DND-41 (cell line): Measurements from ENCODE around the gene CD22.

ENCODE experiments used
- CTCF ChIP-seq: IDR thresholded peaks from 2 replicates; pipeline ENCODE4 v1.5.1; 2012; ENCODE audit warnings: borderline replicate concordance, low read length, moderate library complexity, mild to moderate bottlenecking; ENCODE audit not compliant: poor library complexity, severe bottlenecking; ENCODE audit errors: extremely low read depth
- EZH2 ChIP-seq: IDR thresholded peaks from 3 replicates; pipeline ENCODE4 v1.6.1; 2012; ENCODE audit warnings: borderline replicate concordance, low read depth, mild to moderate bottlenecking, moderate library complexity, low read length, inconsistent platforms; ENCODE audit not compliant: severe bottlenecking

- TF ChIP-seq CTCF (no peak), EZH2 (no peak)
Measured at GRCh38 chr19:35368378-35368777, 39.4 kb downstream of the CD22 start.
